H9 (cell line): ENCODE data around the gene ATG4B. TPM values are rescaled to one million over a fixed set of nuclear protein-coding genes. Genes with fewer than 3 reads are reported as not detected.

Source experiments
- DNase-seq: peaks from one replicate; pipeline ENCODE4 v3.0.0-alpha.2; 2017
- H2AFZ ChIP-seq: one replicate; pipeline ENCODE4 v1.6.1; 2013; ENCODE audit warnings: mild to moderate bottlenecking, low read length, control low read depth, moderate library complexity
- H2AK5ac ChIP-seq: 2 replicates; pipeline ENCODE4 v1.6.1; 2013; ENCODE audit warnings: low read length, control low read depth, mixed read lengths; ENCODE audit not compliant: insufficient read length
- H2BK120ac ChIP-seq: one replicate; pipeline ENCODE4 v1.6.1; 2013; ENCODE audit warnings: low read depth, mild to moderate bottlenecking, low read length, control low read depth, inconsistent platforms; ENCODE audit not compliant: poor library complexity, severe bottlenecking
- H2BK12ac ChIP-seq: 2 replicates; pipeline ENCODE4 v1.6.1; 2013; ENCODE audit warnings: low read length, control low read depth, mixed read lengths, low read depth; ENCODE audit not compliant: insufficient read length
- H2BK15ac ChIP-seq: 2 replicates; pipeline ENCODE4 v1.6.1; 2013; ENCODE audit warnings: low read depth, low read length, control low read depth
- H2BK20ac ChIP-seq: one replicate; pipeline ENCODE4 v1.6.1; 2013; ENCODE audit warnings: low read depth, mild to moderate bottlenecking, low read length, control low read depth, inconsistent platforms; ENCODE audit not compliant: poor library complexity, severe bottlenecking
- H2BK5ac ChIP-seq: 2 replicates; pipeline ENCODE4 v1.6.1; 2013; ENCODE audit warnings: low read length, control low read depth, mixed read lengths; ENCODE audit not compliant: insufficient read length
- H3K14ac ChIP-seq: 2 replicates; pipeline ENCODE4 v1.6.1; 2013; ENCODE audit warnings: low read length, control low read depth; ENCODE audit not compliant: insufficient read depth
- H3K18ac ChIP-seq: 2 replicates; pipeline ENCODE4 v1.6.1; 2013; ENCODE audit warnings: low read depth, mild to moderate bottlenecking, mixed read lengths, low read length, control low read depth; ENCODE audit not compliant: insufficient read length
- H3K23ac ChIP-seq: 2 replicates; pipeline ENCODE4 v1.6.1; 2013; ENCODE audit warnings: low read length, control low read depth, mixed read lengths, low read depth; ENCODE audit not compliant: insufficient read length
- H3K23me2 ChIP-seq: 2 replicates; pipeline ENCODE4 v1.6.1; 2013; ENCODE audit warnings: low read depth, mild to moderate bottlenecking, mixed read lengths, low read length, control low read depth; ENCODE audit not compliant: insufficient read length, poor library complexity, severe bottlenecking
- H3K27ac ChIP-seq: 2 replicates; pipeline ENCODE4 v1.5.1; 2013; ENCODE audit warnings: low read length, control low read depth, mixed read lengths, low read depth; ENCODE audit not compliant: insufficient read length
- H3K27me3 ChIP-seq: 2 replicates; pipeline ENCODE4 v1.6.1; 2013; ENCODE audit warnings: low read length, control low read depth, inconsistent platforms; ENCODE audit not compliant: insufficient read depth
- H3K4ac ChIP-seq: 2 replicates; pipeline ENCODE4 v1.6.1; 2013; ENCODE audit warnings: low read depth, mild to moderate bottlenecking, control low read depth, inconsistent platforms, low read length, moderate library complexity
- H3K4me1 ChIP-seq: 2 replicates; pipeline ENCODE4 v1.6.1; 2013; ENCODE audit warnings: low read length, control low read depth, inconsistent platforms; ENCODE audit not compliant: insufficient read depth
- H3K4me2 ChIP-seq: 2 replicates; pipeline ENCODE4 v1.6.1; 2013; ENCODE audit warnings: low read length, control low read depth, mixed read lengths; ENCODE audit not compliant: insufficient read length, insufficient read depth
- H3K56ac ChIP-seq: 2 replicates; pipeline ENCODE4 v1.6.1; 2013; ENCODE audit warnings: low read depth, mild to moderate bottlenecking, mixed read lengths, low read length, control low read depth; ENCODE audit not compliant: insufficient read length
- H3K79me1 ChIP-seq: 2 replicates; pipeline ENCODE4 v1.6.1; 2013; ENCODE audit warnings: low read depth, mild to moderate bottlenecking, moderate library complexity, low read length, control low read depth, inconsistent platforms; ENCODE audit not compliant: insufficient read depth, poor library complexity, severe bottlenecking
- H3K79me2 ChIP-seq: 2 replicates; pipeline ENCODE4 v1.6.1; 2013; ENCODE audit warnings: low read length, control low read depth, inconsistent platforms; ENCODE audit not compliant: insufficient read depth
- H3K9ac ChIP-seq: 2 replicates; pipeline ENCODE4 v1.6.1; 2013; ENCODE audit warnings: low read length, control low read depth, mixed read lengths; ENCODE audit not compliant: insufficient read length; ENCODE audit errors: extremely low read depth
- H3K9me3 ChIP-seq: one replicate; pipeline ENCODE4 v1.6.1; 2013; ENCODE audit warnings: low read depth, low read length, inconsistent platforms; ENCODE audit not compliant: control insufficient read depth
- H3T11ph ChIP-seq: one replicate; pipeline ENCODE4 v1.6.1; 2013; ENCODE audit warnings: mild to moderate bottlenecking, low read length, control low read depth, inconsistent platforms
- H4K20me1 ChIP-seq: one replicate; pipeline ENCODE4 v1.6.1; 2013; ENCODE audit not compliant: control insufficient read depth, insufficient read length, insufficient read depth
- H4K5ac ChIP-seq: 2 replicates; pipeline ENCODE4 v1.6.1; 2013; ENCODE audit warnings: low read depth, mild to moderate bottlenecking, mixed read lengths, low read length, control low read depth; ENCODE audit not compliant: insufficient read length
- H4K8ac ChIP-seq: replicated peaks from 2 replicates; pipeline ENCODE4 v1.6.1; 2013; ENCODE audit warnings: low read length, control low read depth, mixed read lengths, low read depth; ENCODE audit not compliant: insufficient read length
- H4K91ac ChIP-seq: 2 replicates; pipeline ENCODE4 v1.6.1; 2013; ENCODE audit warnings: low read depth, mild to moderate bottlenecking, moderate library complexity, mixed read lengths, low read length, control low read depth; ENCODE audit not compliant: insufficient read length
- H3K27ac Mint-ChIP-seq, 3 experiments: 2 replicates in 2 of 3; 3 replicates in 1 of 3; pipeline ENCODE4 v1.8.0; 2020 to 2021; ENCODE audit warnings: mixed read lengths in 3 of 3, mild to moderate bottlenecking in 1 of 3, moderate library complexity in 1 of 3
- H3K27me3 Mint-ChIP-seq: 2 replicates; pipeline ENCODE4 v1.8.0; 2021; ENCODE audit warnings: low read depth, mild to moderate bottlenecking, moderate library complexity, mixed read lengths
- H3K36me3 Mint-ChIP-seq, 3 experiments: 2 replicates in 2 of 3; 3 replicates in 1 of 3; pipeline ENCODE4 v1.8.0; 2020 to 2021; ENCODE audit warnings: low read depth in 3 of 3, mixed read lengths in 3 of 3; ENCODE audit not compliant: insufficient read depth in 1 of 3
- H3K4me1 Mint-ChIP-seq, 2 experiments: 2 replicates each; pipeline ENCODE4 v1.8.0; 2020; ENCODE audit warnings: mixed read lengths in 2 of 2
- H3K4me3 Mint-ChIP-seq, 2 experiments: 2 replicates in 1 of 2; 3 replicates in 1 of 2; pipeline ENCODE4 v1.8.0; 2020 to 2021; ENCODE audit warnings: mild to moderate bottlenecking in 2 of 2, mixed read lengths in 2 of 2, moderate library complexity in 1 of 2
- H3K9me3 Mint-ChIP-seq, 2 experiments: 2 replicates in 1 of 2; 3 replicates in 1 of 2; pipeline ENCODE4 v1.8.0; 2020; ENCODE audit warnings: mild to moderate bottlenecking in 2 of 2, mixed read lengths in 2 of 2, moderate library complexity in 1 of 2
- CTCF ChIP-seq: fragments of 200-600 bp; sonication (generic); conservative IDR thresholded peaks from 3 replicates; pipeline ENCODE4 v1.8.0; 2021; ENCODE audit warnings: antibody characterized with exemption, mild to moderate bottlenecking
- WGBS: extraction: QIAGEN DNeasy Blood & Tissue Kit; methylation state at CpG from one replicate; pipeline ENCODE4 v1.1.7; 2013; ENCODE audit warnings: missing lambda C conversion rate, low lambda C conversion rate, mixed read lengths; ENCODE audit not compliant: insufficient read length; ENCODE audit errors: extremely low coverage; 5-methylcytosine and 5-hydroxymethylcytosine counted together
- total RNA-seq: library from RNA; stranded (reverse); gene quantifications from 2 replicates; pipeline ENCODE4 v1.2.1, GENCODE V29; 2021

ATG4B gene
- total RNA-seq, 1 experiment from 2014 or later, result 105 TPM

- Histone ChIP-seq H3K23ac (no peak overlapping the region), H4K20me1 (no peaks in the 10 kb centered on the region), H2BK5ac (no peak overlapping the region), H3K23me2 (no peaks in the 10 kb centered on the region), H3K18ac (no peak overlapping the region), H3K9ac (no peak overlapping the region), H3K56ac (no peak overlapping the region), H3K4me1 (peaks cover 4% of the 10 kb centered on the region; the same call in 1 of the 2 replicates), H3K9me3 (no peaks in the 10 kb centered on the region), H2BK20ac (no peak overlapping the region), H4K8ac (no peak overlapping the region), H2AK5ac (no peak overlapping the region), H3K4me2 (no peak overlapping the region), H3K27me3 (no peaks in the 10 kb centered on the region), H3K4ac (no peak overlapping the region), H4K5ac (no peak overlapping the region), H3K27ac (no peak overlapping the region), H3K79me2 (peaks cover 31% of the 10 kb centered on the region; the same call in 1 of the 2 replicates), H2BK15ac (no peak overlapping the region), H3T11ph (no peak overlapping the region), H2BK120ac (no peak overlapping the region), H3K14ac (no peak overlapping the region), H4K91ac (no peak overlapping the region), H2BK12ac (no peak overlapping the region), H3K79me1 (peaks cover 4% of the 10 kb centered on the region), H2AFZ (no peak overlapping the region)
- Mint-ChIP-seq H3K9me3 (no peaks in the 10 kb centered on the region), H3K27ac (no peak overlapping the region; a peak in 1 of 7 replicates), H3K4me3 (no peak overlapping the region), H3K36me3 (peaks cover 3 to 8% (median 6%) of the 10 kb centered on the region in 3 experiments; a peak in 6 of 7 replicates), H3K4me1 (peaks cover 24 to 36% of the 10 kb centered on the region in 2 experiments), H3K27me3 (no peaks in the 10 kb centered on the region)
- no peak for DNase-seq
- no peak for TF ChIP-seq CTCF
- WGBS, result no CpG with 5 or more reads among the region's 14 CpGs
These were observed 8.6 kb downstream of the ATG4B start for GRCh38 chr2:241645915-241646645.
